ENCODE measurements around the gene RNF135.
"Not testable (repeated sequence)": the region's sequence is repeated elsewhere in the genome, so short reads cannot be mapped to it uniquely, and the experiment has no call there.

- not testable (repeated sequence) for TF ChIP-seq CTCF (IDR thresholded peaks at IDR 0.05 in 8 of 11, conservative IDR thresholded peaks at IDR 0.05 in 3 of 11); POLR2A (IDR thresholded peaks at IDR 0.05)
Observed at GRCh38 chr17:30929861-30930260, 41.0 kb upstream of the RNF135 start.
